CD4-positive, CD25-positive, alpha-beta regulatory T cell (primary cell): ENCODE data around the gene PCDHGC5. TPM values are rescaled to one million over a fixed set of nuclear protein-coding genes. Genes with fewer than 3 reads are reported as not detected.

ENCODE experiments used
- ATAC-seq, 2 donors: fragments of 150-1000 bp; cut with Tn5 transposase; one replicate each; pipeline ENCODE4 v1.10.0; 2021; ENCODE audit warnings: low read depth in 2 of 2, moderate number of reproducible peaks in 2 of 2, moderate library complexity in 1 of 2
- DNase-seq, 3 donors: peaks; one replicate each; pipeline versions ENCODE4 v3.0.0 to v3.0.0-alpha.2; 2012 to 2022; ENCODE audit warnings: mixed read lengths in 1 of 3
- H3K27ac ChIP-seq: one replicate; pipeline ENCODE4 v1.7.0; 2013; ENCODE audit warnings: mild to moderate bottlenecking, low read length; ENCODE audit not compliant: insufficient read depth, poor library complexity, severe bottlenecking
- H3K27me3 ChIP-seq: one replicate; pipeline ENCODE4 v1.7.0; 2013; ENCODE audit warnings: low read length; ENCODE audit not compliant: control insufficient read depth, insufficient read depth
- H3K36me3 ChIP-seq: one replicate; pipeline ENCODE4 v1.7.0; 2013; ENCODE audit warnings: mild to moderate bottlenecking, low read length, moderate library complexity; ENCODE audit not compliant: control insufficient read depth, insufficient read depth
- H3K4me1 ChIP-seq: 2 replicates; pipeline ENCODE4 v1.7.0; 2013; ENCODE audit warnings: mild to moderate bottlenecking, low read length; ENCODE audit not compliant: insufficient read depth, control insufficient read depth, poor library complexity, severe bottlenecking
- H3K4me3 ChIP-seq: one replicate; pipeline ENCODE4 v1.7.0; 2013; ENCODE audit warnings: low read depth, mild to moderate bottlenecking, low read length, moderate library complexity
- H3K9me3 ChIP-seq, 2 experiments: 1 replicate in 1 of 2; 2 replicates in 1 of 2; pipeline ENCODE4 v1.7.0; 2013; ENCODE audit warnings: low read length in 2 of 2, mild to moderate bottlenecking in 1 of 2, moderate library complexity in 1 of 2; ENCODE audit not compliant: control insufficient read depth in 2 of 2
- H3K27ac Mint-ChIP-seq, 3 donors: one replicate each; pipeline ENCODE4 v1.8.0; 2020 to 2022; ENCODE audit warnings: mild to moderate bottlenecking in 3 of 3, mixed read lengths in 3 of 3, moderate library complexity in 2 of 3
- H3K27me3 Mint-ChIP-seq: one replicate; pipeline ENCODE4 v1.8.0; 2022; ENCODE audit warnings: mild to moderate bottlenecking, mixed read lengths
- H3K36me3 Mint-ChIP-seq: one replicate; pipeline ENCODE4 v1.8.0; 2020; ENCODE audit warnings: mixed read lengths
- H3K4me1 Mint-ChIP-seq, 4 donors: one replicate each; pipeline ENCODE4 v1.8.0; 2020 to 2022; ENCODE audit warnings: mixed read lengths in 4 of 4, mild to moderate bottlenecking in 1 of 4
- H3K4me3 Mint-ChIP-seq, 4 donors: one replicate each; pipeline ENCODE4 v1.8.0; 2020 to 2022; ENCODE audit warnings: mild to moderate bottlenecking in 4 of 4, mixed read lengths in 4 of 4, moderate library complexity in 3 of 4
- H3K9me3 Mint-ChIP-seq, 7 donors: one replicate each; pipeline ENCODE4 v1.8.0; 2020 to 2022; ENCODE audit warnings: mixed read lengths in 7 of 7, mild to moderate bottlenecking in 3 of 7, moderate library complexity in 2 of 7
- polyA plus RNA-seq, 4 donors: library from polyadenylated mRNA; unstranded; fragments of 300-500 nt; fragmentation: Illumina TruSeq; gene quantifications; one replicate each; pipeline ENCODE4 v1.2.3, GENCODE V29; 2021
- total RNA-seq: library from RNA; stranded (reverse); gene quantifications from one replicate; pipeline ENCODE4 v1.2.3, GENCODE V29; 2022

PCDHGC5 gene
- total and polyA plus RNA-seq, 5 donors from 2014 or later: not detected

GRCh38 chr5:141529002-141529401, 40.1 kb downstream of the PCDHGC5 start:
- Mint-ChIP-seq H3K27me3 (no peaks in the 10 kb centered on the region), H3K4me3 (no peak overlapping the region), H3K9me3 (no peaks in the 10 kb centered on the region), H3K27ac (peak overlapping the region; percentile 48 to 86 (median 50)), H3K4me1 (peaks cover 6 to 17% (median 8%) of the 10 kb centered on the region in 4 donors), H3K36me3 (peaks cover 55% of the 10 kb centered on the region)
- no peak overlapping the region for H3K4me3 ChIP-seq
- no peaks in the 10 kb centered on the region for H3K27me3 ChIP-seq
- ATAC-seq: no peak
- H3K4me1 ChIP-seq: no peaks in the 10 kb centered on the region
- H3K9me3 ChIP-seq: no peaks in the 10 kb centered on the region
- H3K27ac ChIP-seq: no peak overlapping the region
- no peak for DNase-seq
- H3K36me3 ChIP-seq: peaks cover 94% of the 10 kb centered on the region

- Histone ChIP-seq H3K4me3 (no peak overlapping the region), H3K36me3 (peaks cover 94% of the 10 kb centered on the region), H3K4me1 (no peaks in the 10 kb centered on the region), H3K9me3 (no peaks in the 10 kb centered on the region), H3K27ac (no peak overlapping the region), H3K27me3 (no peaks in the 10 kb centered on the region)
- Mint-ChIP-seq H3K4me1 (peaks cover 4 to 18% (median 9%) of the 10 kb centered on the region in 4 donors), H3K36me3 (peaks cover 53% of the 10 kb centered on the region), H3K4me3 (no peak overlapping the region), H3K27ac (no peak overlapping the region), H3K9me3 (no peaks in the 10 kb centered on the region), H3K27me3 (no peaks in the 10 kb centered on the region)
- ATAC-seq (no peak), DNase-seq (no peak)
Measured at GRCh38 chr5:141529873-141530272, 41.0 kb downstream of the PCDHGC5 start.

- Mint-ChIP-seq H3K4me3 (no peak overlapping the region), H3K27me3 (no peaks in the 10 kb centered on the region), H3K4me1 (peaks cover 2 to 22% (median 13%) of the 10 kb centered on the region in 4 donors), H3K27ac (no peak overlapping the region), H3K9me3 (no peaks in the 10 kb centered on the region), H3K36me3 (peaks cover 41% of the 10 kb centered on the region)
- ATAC-seq (no peak), DNase-seq (no peak)
- Histone ChIP-seq H3K4me3 (no peak overlapping the region), H3K9me3 (no peaks in the 10 kb centered on the region), H3K27me3 (no peaks in the 10 kb centered on the region), H3K4me1 (no peaks in the 10 kb centered on the region), H3K27ac (no peak overlapping the region), H3K36me3 (peaks cover 76% of the 10 kb centered on the region)
Measured at GRCh38 chr5:141532726-141533125, 43.8 kb downstream of the PCDHGC5 start.

GRCh38 chr5:141533897-141534296, 45.0 kb downstream of the PCDHGC5 start:
- Histone ChIP-seq H3K9me3 (no peaks in the 10 kb centered on the region), H3K27ac (no peak overlapping the region), H3K4me1 (no peaks in the 10 kb centered on the region), H3K27me3 (no peaks in the 10 kb centered on the region), H3K36me3 (peaks cover 66% of the 10 kb centered on the region), H3K4me3 (no peak overlapping the region)
- Mint-ChIP-seq H3K4me3 (no peak overlapping the region), H3K27me3 (no peaks in the 10 kb centered on the region), H3K27ac (peak overlapping the region in 1 of 3 donors; percentile 36), H3K9me3 (no peaks in the 10 kb centered on the region), H3K4me1 (peaks cover 0 to 22% (median 11%) of the 10 kb centered on the region in 4 donors), H3K36me3 (peaks cover 29% of the 10 kb centered on the region)
- DNase-seq: no peak
- no peak for ATAC-seq

- Mint-ChIP-seq H3K27me3 (no peaks in the 10 kb centered on the region), H3K4me3 (no peak overlapping the region), H3K4me1 (peaks cover 4 to 22% (median 11%) of the 10 kb centered on the region in 4 donors), H3K9me3 (no peaks in the 10 kb centered on the region), H3K27ac (peak overlapping the region in 2 of 3 donors; percentile 22 to 36), H3K36me3 (peaks cover 25% of the 10 kb centered on the region)
- Histone ChIP-seq H3K27ac (no peak overlapping the region), H3K9me3 (no peaks in the 10 kb centered on the region), H3K4me1 (no peaks in the 10 kb centered on the region), H3K27me3 (no peaks in the 10 kb centered on the region), H3K36me3 (peaks cover 62% of the 10 kb centered on the region), H3K4me3 (no peak overlapping the region)
- DNase-seq (no peak), ATAC-seq (no peak)
Measured at GRCh38 chr5:141534492-141535213, 45.8 kb downstream of the PCDHGC5 start.

Other genes with a start within 250 kb of the PCDHGC5 start
- not detected for gene PCDHB15, start 243.7 kb upstream of the PCDHGC5 start, total RNA-seq
- not detected for gene PCDHB15, start 243.7 kb upstream of the PCDHGC5 start, polyA plus RNA-seq
- 0.74 TPM for gene SLC25A2, start 185.0 kb upstream of the PCDHGC5 start, total RNA-seq
- gene SLC25A2, start 185.0 kb upstream of the PCDHGC5 start, polyA plus RNA-seq: under 1 TPM in 1 of 4 donors, not detected in 3; 0.12 TPM
- gene TAF7, start 168.3 kb upstream of the PCDHGC5 start, total RNA-seq: 76.6 TPM
- 100 to 1,000 TPM; 172 to 235 (median 200) TPM for gene TAF7, start 168.3 kb upstream of the PCDHGC5 start, polyA plus RNA-seq
- 0.10 TPM for gene PCDHGA1, start 158.6 kb upstream of the PCDHGC5 start, total RNA-seq
- under 1 TPM in 1 of 4 donors, not detected in 3; 0.06 TPM for gene PCDHGA1, start 158.6 kb upstream of the PCDHGC5 start, polyA plus RNA-seq
- not detected for gene PCDHGA2, start 150.3 kb upstream of the PCDHGC5 start, total RNA-seq
- not detected for gene PCDHGA2, start 150.3 kb upstream of the PCDHGC5 start, polyA plus RNA-seq
- gene PCDHGA3, start 145.3 kb upstream of the PCDHGC5 start, total RNA-seq: not detected
- gene PCDHGA3, start 145.3 kb upstream of the PCDHGC5 start, polyA plus RNA-seq: not detected
- gene PCDHGB1, start 139.0 kb upstream of the PCDHGC5 start, total RNA-seq: not detected
- gene PCDHGB1, start 139.0 kb upstream of the PCDHGC5 start, polyA plus RNA-seq: not detected
- not detected for gene PCDHGA4, start 134.1 kb upstream of the PCDHGC5 start, total RNA-seq
- not detected for gene PCDHGA4, start 134.1 kb upstream of the PCDHGC5 start, polyA plus RNA-seq
- 0.20 TPM for gene PCDHGB2, start 129.1 kb upstream of the PCDHGC5 start, total RNA-seq
- under 1 TPM in 1 of 4 donors, not detected in 3; 0.54 TPM for gene PCDHGB2, start 129.1 kb upstream of the PCDHGC5 start, polyA plus RNA-seq
- not detected for gene PCDHGA5, start 124.9 kb upstream of the PCDHGC5 start, total RNA-seq
- under 1 TPM in 1 of 4 donors, not detected in 3; 0.08 TPM for gene PCDHGA5, start 124.9 kb upstream of the PCDHGC5 start, polyA plus RNA-seq
- gene PCDHGB3, start 118.8 kb upstream of the PCDHGC5 start, total RNA-seq: 0.20 TPM
- gene PCDHGB3, start 118.8 kb upstream of the PCDHGC5 start, polyA plus RNA-seq: not detected
- not detected for gene PCDHGA6, start 115.2 kb upstream of the PCDHGC5 start, total RNA-seq
- not detected for gene PCDHGA6, start 115.2 kb upstream of the PCDHGC5 start, polyA plus RNA-seq
- not detected for gene PCDHGA7, start 106.3 kb upstream of the PCDHGC5 start, total RNA-seq
- gene PCDHGA7, start 106.3 kb upstream of the PCDHGC5 start, polyA plus RNA-seq: under 1 TPM in 1 of 4 donors, not detected in 3; 0.09 TPM
- not detected for gene PCDHGB4, start 101.4 kb upstream of the PCDHGC5 start, total RNA-seq
- under 1 TPM in 1 of 4 donors, not detected in 3; 0.22 TPM for gene PCDHGB4, start 101.4 kb upstream of the PCDHGC5 start, polyA plus RNA-seq
- gene PCDHGA8, start 96.4 kb upstream of the PCDHGC5 start, total RNA-seq: not detected
- under 1 TPM in 1 of 4 donors, not detected in 3; 0.10 TPM for gene PCDHGA8, start 96.4 kb upstream of the PCDHGC5 start, polyA plus RNA-seq
- gene PCDHGB5, start 91.1 kb upstream of the PCDHGC5 start, total RNA-seq: not detected
- gene PCDHGB5, start 91.1 kb upstream of the PCDHGC5 start, polyA plus RNA-seq: under 1 TPM in 2 of 4 donors, not detected in 2; 0.17 to 0.27 TPM
- not detected for gene PCDHGA9, start 86.3 kb upstream of the PCDHGC5 start, total RNA-seq
- gene PCDHGA9, start 86.3 kb upstream of the PCDHGC5 start, polyA plus RNA-seq: not detected
- not detected for gene PCDHGB6, start 81.1 kb upstream of the PCDHGC5 start, total RNA-seq
- gene PCDHGB6, start 81.1 kb upstream of the PCDHGC5 start, polyA plus RNA-seq: not detected
- not detected for gene PCDHGA10, start 76.1 kb upstream of the PCDHGC5 start, total RNA-seq
- gene PCDHGA10, start 76.1 kb upstream of the PCDHGC5 start, polyA plus RNA-seq: not detected
- not detected for gene PCDHGB7, start 71.4 kb upstream of the PCDHGC5 start, total RNA-seq
- gene PCDHGB7, start 71.4 kb upstream of the PCDHGC5 start, polyA plus RNA-seq: not detected
- gene PCDHGA11, start 68.0 kb upstream of the PCDHGC5 start, total RNA-seq: not detected
- not detected for gene PCDHGA11, start 68.0 kb upstream of the PCDHGC5 start, polyA plus RNA-seq
- gene PCDHGA12, start 58.6 kb upstream of the PCDHGC5 start, total RNA-seq: not detected
- gene PCDHGA12, start 58.6 kb upstream of the PCDHGC5 start, polyA plus RNA-seq: not detected
- 0.35 TPM for gene PCDHGC3, start 13.1 kb upstream of the PCDHGC5 start, total RNA-seq
- under 1 TPM in 1 of 4 donors, not detected in 3; 0.09 TPM for gene PCDHGC3, start 13.1 kb upstream of the PCDHGC5 start, polyA plus RNA-seq
- gene PCDHGC4, start 4.1 kb upstream of the PCDHGC5 start, total RNA-seq: not detected
- gene PCDHGC4, start 4.1 kb upstream of the PCDHGC5 start, polyA plus RNA-seq: not detected
- gene DIAPH1, start 129.9 kb downstream of the PCDHGC5 start, total RNA-seq: 287 TPM
- gene DIAPH1, start 129.9 kb downstream of the PCDHGC5 start, polyA plus RNA-seq: 100 to 1,000 TPM in 1 of 4 donors, 10 to 100 TPM in 3; 86.1 to 105 (median 90.7) TPM
- gene HDAC3, start 147.8 kb downstream of the PCDHGC5 start, total RNA-seq: 83.9 TPM
- gene HDAC3, start 147.8 kb downstream of the PCDHGC5 start, polyA plus RNA-seq: 100 to 1,000 TPM in 1 of 4 donors, 10 to 100 TPM in 3; 94.0 to 102 (median 96.1) TPM
- gene RELL2, start 147.9 kb downstream of the PCDHGC5 start, total RNA-seq: 20.5 TPM
- 1 to 10 TPM; 2.4 to 5.5 (median 3.5) TPM for gene RELL2, start 147.9 kb downstream of the PCDHGC5 start, polyA plus RNA-seq
- gene FCHSD1, start 162.3 kb downstream of the PCDHGC5 start, total RNA-seq: 115 TPM
- 10 to 100 TPM in 1 of 4 donors, 1 to 10 TPM in 3; 7.7 to 16.0 (median 8.2) TPM for gene FCHSD1, start 162.3 kb downstream of the PCDHGC5 start, polyA plus RNA-seq
- 6.1 TPM for gene ARAP3, start 193.1 kb downstream of the PCDHGC5 start, total RNA-seq
- gene ARAP3, start 193.1 kb downstream of the PCDHGC5 start, polyA plus RNA-seq: 1 to 10 TPM in 1 of 4 donors, under 1 TPM in 2, not detected in 1; 0.25 to 1.3 (median 0.30) TPM